Activated CD8-positive, alpha-beta T cell treated with anti-CD3 and anti-CD28 coated beads for 36 hours (primary cell): ENCODE measurements around the gene HBS1L. TPM values are rescaled to one million over a fixed set of nuclear protein-coding genes. Genes with fewer than 3 reads are reported as not detected.

Source experiments
- ATAC-seq: fragments of 200-7000 bp; cut with Tn5 transposase; one replicate; pipeline ENCODE4 v1.10.0; 2021; ENCODE audit warnings: mild to moderate bottlenecking, moderate library complexity
- CTCF ChIA-PET: fragments of 350-600 bp; sonication (Branson Sonifier 250); formaldehyde crosslinking; loops from one replicate; lab custom pipeline; 2021; ENCODE audit warnings: antibody characterized with exemption; lab: Charles Lee
- POLR2A ChIA-PET: fragments of 350-600 bp; sonication (Branson Sonifier 250); formaldehyde crosslinking; loops from one replicate; lab custom pipeline; 2021; ENCODE audit warnings: antibody characterized with exemption; lab: Charles Lee
- DNase-seq: peaks from one replicate; pipeline ENCODE4 v3.0.0-alpha.2; 2020
- H3K27ac Mint-ChIP-seq: one replicate; pipeline ENCODE4 v1.8.0; 2021; ENCODE audit warnings: mild to moderate bottlenecking, mixed read lengths
- H3K27me3 Mint-ChIP-seq: one replicate; pipeline ENCODE4 v1.8.0; 2021; ENCODE audit warnings: mixed read lengths
- H3K36me3 Mint-ChIP-seq: one replicate; pipeline ENCODE4 v1.8.0; 2021; ENCODE audit warnings: low read depth, mixed read lengths
- H3K4me1 Mint-ChIP-seq: one replicate; pipeline ENCODE4 v1.8.0; 2021; ENCODE audit warnings: low read depth, mixed read lengths
- H3K4me3 Mint-ChIP-seq: one replicate; pipeline ENCODE4 v1.8.0; 2021; ENCODE audit warnings: mild to moderate bottlenecking, moderate library complexity, mixed read lengths
- H3K9me3 Mint-ChIP-seq: one replicate; pipeline ENCODE4 v1.8.0; 2021; ENCODE audit warnings: mixed read lengths
- CTCF ChIP-seq: fragments of 200-600 bp; IDR thresholded peaks from one replicate; pipeline ENCODE4 v1.8.0; 2022; ENCODE audit warnings: antibody characterized with exemption, mild to moderate bottlenecking
- intact Hi-C: fragments of 100-400 bp; cut with micrococcal nuclease; formaldehyde crosslinking; loops from one replicate; pipeline ENCODE4 v1.10.0; 2022
- total RNA-seq, 2 experiments: library from RNA; stranded (reverse); gene quantifications; one replicate each; pipeline ENCODE4 v1.2.3, GENCODE V29; 2021

The HBS1L gene
- total RNA-seq, 2 experiments from 2014 or later = 146 to 147 TPM

- no peaks in the 10 kb centered on the region for H3K4me1 Mint-ChIP-seq
- H3K9me3 Mint-ChIP-seq = no peaks in the 10 kb centered on the region
- no peaks in the 10 kb centered on the region for H3K27me3 Mint-ChIP-seq
- H3K36me3 Mint-ChIP-seq = no peaks in the 10 kb centered on the region
- H3K27ac Mint-ChIP-seq = no peak overlapping the region
- ATAC-seq (no peak), DNase-seq (no peak)
- CTCF ChIA-PET = interaction anchor here (0.6 to 3.5 kb wide), 2 partner anchors 15 to 23 kb away, joined by 4 to 15 read pairs; no protein-coding TSS in a partner anchor
- TF ChIP-seq CTCF = no peak
- intact Hi-C loops = no loop called here
- POLR2A ChIA-PET = no interaction called here
- no peak overlapping the region for H3K4me3 Mint-ChIP-seq
Observed at GRCh38 chr6:134925800-134926199, 128.8 kb downstream of the HBS1L start.

- Mint-ChIP-seq H3K4me3 (no peak overlapping the region), H3K4me1 (no peaks in the 10 kb centered on the region), H3K36me3 (peaks cover 3% of the 10 kb centered on the region), H3K27me3 (no peaks in the 10 kb centered on the region), H3K27ac (no peak overlapping the region), H3K9me3 (no peaks in the 10 kb centered on the region)
- ATAC-seq (no peak), DNase-seq (no peak)
- intact Hi-C loops = no loop called here
- POLR2A ChIA-PET = no interaction called here
- TF ChIP-seq CTCF = no peak
- CTCF ChIA-PET = interaction anchor here (2.9 kb wide), 1 partner anchor 19 kb away, joined by 11 read pairs; no protein-coding TSS in a partner anchor
Observed at GRCh38 chr6:134921721-134922261, 132.8 kb downstream of the HBS1L start.

GRCh38 chr6:134921276-134921675, 133.3 kb downstream of the HBS1L start:
- ATAC-seq = no peak
- POLR2A ChIA-PET = no interaction called here
- peaks cover 3% of the 10 kb centered on the region for H3K36me3 Mint-ChIP-seq
- no peak overlapping the region for H3K4me3 Mint-ChIP-seq
- no peaks in the 10 kb centered on the region for H3K4me1 Mint-ChIP-seq
- no peak for DNase-seq
- no peak for TF ChIP-seq CTCF
- CTCF ChIA-PET = interaction anchor here (1.4 kb wide), 1 partner anchor 19 kb away, joined by 7 read pairs; no protein-coding TSS in a partner anchor
- no peaks in the 10 kb centered on the region for H3K9me3 Mint-ChIP-seq
- no peaks in the 10 kb centered on the region for H3K27me3 Mint-ChIP-seq
- no peak overlapping the region for H3K27ac Mint-ChIP-seq
- intact Hi-C loops = no loop called here

GRCh38 chr6:134920422-134920821, 134.2 kb downstream of the HBS1L start:
- CTCF ChIA-PET = interaction anchor here (1.4 kb wide), 1 partner anchor 20 kb away, joined by 7 read pairs; no protein-coding TSS in a partner anchor

More at GRCh38 chr6:134920422-134920821, 134.2 kb downstream of the HBS1L start:
- ATAC-seq (no peak), DNase-seq (no peak)
- Mint-ChIP-seq H3K27me3 (no peaks in the 10 kb centered on the region), H3K4me1 (no peaks in the 10 kb centered on the region), H3K27ac (no peak overlapping the region), H3K4me3 (no peak overlapping the region), H3K36me3 (peaks cover 3% of the 10 kb centered on the region), H3K9me3 (no peaks in the 10 kb centered on the region)
- TF ChIP-seq CTCF = no peak
- intact Hi-C loops = no loop called here
- POLR2A ChIA-PET = no interaction called here
